G401.6 (cell line): ENCODE data around the gene ATP8B4.

Experiments used
- FAIRE-seq: peaks from 2 replicates; lab custom pipeline; 2012; peaks lifted over from hg19 to GRCh38; lab: Jason Lieb, UNC

The ATP8B4 gene

DNA sequence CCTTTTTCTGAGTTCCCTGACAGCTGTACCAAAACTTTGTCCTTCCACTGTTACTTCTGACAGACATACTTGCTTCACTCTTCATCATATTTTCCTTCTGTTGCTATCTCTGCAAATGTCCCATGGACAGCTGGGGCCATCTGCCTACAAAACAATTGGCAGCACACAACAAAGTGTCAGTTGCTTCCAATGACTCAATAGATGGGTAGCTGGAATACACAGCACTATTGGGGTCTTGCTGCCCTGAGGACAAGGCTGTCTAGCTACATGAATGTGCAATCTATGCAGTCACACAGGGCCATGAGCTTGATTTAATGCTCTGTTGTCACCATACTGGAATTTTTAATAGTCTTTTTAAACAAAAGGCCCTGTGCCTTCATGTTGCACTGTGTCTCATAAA lies 305.4 kb downstream of the ATP8B4 start:
- FAIRE-seq: no peak

DNA sequence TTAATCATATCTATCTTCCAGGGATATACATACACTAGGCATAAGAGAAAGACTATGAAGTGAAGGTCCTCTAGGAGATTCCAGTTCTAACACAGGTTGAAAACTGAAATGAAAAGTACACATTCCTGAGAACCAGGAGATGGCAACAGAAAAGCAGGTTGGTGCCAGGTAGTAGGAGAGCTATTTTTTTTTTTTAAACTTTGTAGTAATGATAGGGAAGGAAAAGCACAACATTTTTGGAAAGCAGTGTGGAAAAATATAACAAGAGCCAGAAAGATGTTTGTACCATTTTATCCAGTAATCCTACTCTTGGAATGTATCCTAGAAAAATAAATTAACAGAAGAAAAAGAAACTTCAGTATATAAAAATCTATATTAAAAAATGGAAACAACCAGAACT lies 308.3 kb downstream of the ATP8B4 start:
- FAIRE-seq: no peak

- FAIRE-seq: no peak
Measured at GRCh38 chr15:49809894-49810609, 309.0 kb downstream of the ATP8B4 start.

DNA sequence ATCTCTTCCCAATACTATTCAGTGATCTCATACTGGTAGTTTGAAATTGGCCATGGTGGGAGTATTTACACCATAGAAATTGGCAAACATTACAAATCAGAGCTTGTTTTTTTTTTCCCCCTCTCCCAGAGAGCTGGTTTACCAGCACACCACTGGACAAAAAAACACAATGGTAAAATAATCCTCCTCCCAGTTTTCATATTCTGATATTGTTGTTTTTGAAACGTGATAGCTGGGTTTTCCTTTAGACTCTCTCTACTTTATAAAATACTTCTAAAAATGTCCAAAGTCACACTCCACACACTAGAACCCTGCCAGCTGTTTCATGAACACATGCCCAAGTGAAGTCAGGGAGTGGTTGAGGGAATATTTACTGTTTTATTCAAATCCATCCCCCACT lies 310.7 kb downstream of the ATP8B4 start:
- FAIRE-seq: no peak
